HG03442 (cell line): ENCODE measurements around the gene TUBB4A.

Experiments
- ATAC-seq: cut with Tn5 transposase; IDR thresholded peaks from one replicate; pipeline ENCODE4 v1.9.1; 2021; ENCODE audit warnings: mild to moderate bottlenecking, moderate library complexity; ENCODE audit not compliant: unreplicated experiment

The TUBB4A gene

GRCh38 chr19:6448045-6448444, 54.1 kb downstream of the TUBB4A start:
- no peak for ATAC-seq

GRCh38 chr19:6446452-6446851, 55.7 kb downstream of the TUBB4A start:
- no peak for ATAC-seq
